Measurements from ENCODE around the gene SERPINB7. TPM values are rescaled to one million over a fixed set of nuclear protein-coding genes. Genes with fewer than 3 reads are reported as not detected.

Gene SERPINB7
- polyA plus RNA-seq, 1 donor from 2014 or later, result not detected

GRCh38 chr18:63730773-63731172, 44.4 kb upstream of the SERPINB7 start:
- Histone ChIP-seq H3K4me2 (ENCODE audit: low read length) (no peak overlapping the region), H3K9me3 (ENCODE audit: low read length) (no peaks in the 10 kb centered on the region), H2AFZ (ENCODE audit: low read depth, low read length) (no peak overlapping the region), H3K36me3 (ENCODE audit: insufficient read depth, low read length) (no peaks in the 10 kb centered on the region), H4K20me1 (ENCODE audit: insufficient read depth) (no peaks in the 10 kb centered on the region), H3K9ac (ENCODE audit: low read length) (no peak overlapping the region), H3K79me2 (replicated peaks; ENCODE audit: insufficient read depth, low read length) (no peaks in the 10 kb centered on the region), H3K27me3 (ENCODE audit: insufficient read depth, low read depth, low read length) (no peaks in the 10 kb centered on the region), H3K9me2 (ENCODE audit: insufficient read depth, low read length) (no peaks in the 10 kb centered on the region), H3K27ac (ENCODE audit: low read length) (no peak overlapping the region), H3K4me3 (ENCODE audit: low read length) (no peak overlapping the region), H3F3A (ENCODE audit: insufficient read depth, low read length, poor library complexity, severe bottlenecking) (no peaks in the 10 kb centered on the region)
- no peak for TF ChIP-seq RAD21 (conservative IDR thresholded peaks at IDR 0.05)
- TF ChIP-seq TAF1 (IDR thresholded peaks at IDR 0.05; ENCODE audit: low read depth), result no peak
- no peak for TF ChIP-seq SMC3 (conservative IDR thresholded peaks at IDR 0.05; ENCODE audit: poor library complexity)
- TF ChIP-seq MXI1 (conservative IDR thresholded peaks at IDR 0.05; ENCODE audit: poor library complexity, severe bottlenecking), result no peak
- TF ChIP-seq EP300 (conservative IDR thresholded peaks at IDR 0.05; ENCODE audit: poor library complexity, severe bottlenecking), result no peak
- TF ChIP-seq POLR2AphosphoS5 (IDR thresholded peaks at IDR 0.05), result no peak
- TF ChIP-seq CTCF (IDR thresholded peaks at IDR 0.05; ENCODE audit: poor library complexity, severe bottlenecking), result no peak
- no peak for TF ChIP-seq EZH2 (IDR thresholded peaks at IDR 0.05; ENCODE audit: borderline replicate concordance, insufficient read depth, low read length, poor library complexity, severe bottlenecking)
- TF ChIP-seq, protein P1, sequence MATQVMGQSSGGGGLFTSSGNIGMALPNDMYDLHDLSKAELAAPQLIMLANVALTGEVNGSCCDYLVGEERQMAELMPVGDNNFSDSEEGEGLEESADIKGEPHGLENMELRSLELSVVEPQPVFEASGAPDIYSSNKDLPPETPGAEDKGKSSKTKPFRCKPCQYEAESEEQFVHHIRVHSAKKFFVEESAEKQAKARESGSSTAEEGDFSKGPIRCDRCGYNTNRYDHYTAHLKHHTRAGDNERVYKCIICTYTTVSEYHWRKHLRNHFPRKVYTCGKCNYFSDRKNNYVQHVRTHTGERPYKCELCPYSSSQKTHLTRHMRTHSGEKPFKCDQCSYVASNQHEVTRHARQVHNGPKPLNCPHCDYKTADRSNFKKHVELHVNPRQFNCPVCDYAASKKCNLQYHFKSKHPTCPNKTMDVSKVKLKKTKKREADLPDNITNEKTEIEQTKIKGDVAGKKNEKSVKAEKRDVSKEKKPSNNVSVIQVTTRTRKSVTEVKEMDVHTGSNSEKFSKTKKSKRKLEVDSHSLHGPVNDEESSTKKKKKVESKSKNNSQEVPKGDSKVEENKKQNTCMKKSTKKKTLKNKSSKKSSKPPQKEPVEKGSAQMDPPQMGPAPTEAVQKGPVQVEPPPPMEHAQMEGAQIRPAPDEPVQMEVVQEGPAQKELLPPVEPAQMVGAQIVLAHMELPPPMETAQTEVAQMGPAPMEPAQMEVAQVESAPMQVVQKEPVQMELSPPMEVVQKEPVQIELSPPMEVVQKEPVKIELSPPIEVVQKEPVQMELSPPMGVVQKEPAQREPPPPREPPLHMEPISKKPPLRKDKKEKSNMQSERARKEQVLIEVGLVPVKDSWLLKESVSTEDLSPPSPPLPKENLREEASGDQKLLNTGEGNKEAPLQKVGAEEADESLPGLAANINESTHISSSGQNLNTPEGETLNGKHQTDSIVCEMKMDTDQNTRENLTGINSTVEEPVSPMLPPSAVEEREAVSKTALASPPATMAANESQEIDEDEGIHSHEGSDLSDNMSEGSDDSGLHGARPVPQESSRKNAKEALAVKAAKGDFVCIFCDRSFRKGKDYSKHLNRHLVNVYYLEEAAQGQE (IDR thresholded peaks at IDR 0.05; ENCODE audit: borderline replicate concordance), result no peak

GRCh38 chr18:63731215-63731614, 44.0 kb upstream of the SERPINB7 start:
- TF ChIP-seq TAF1 (IDR thresholded peaks at IDR 0.05; ENCODE audit: low read depth), result no peak
- TF ChIP-seq MXI1 (conservative IDR thresholded peaks at IDR 0.05; ENCODE audit: poor library complexity, severe bottlenecking), result no peak
- TF ChIP-seq, protein P1 (IDR thresholded peaks at IDR 0.05; ENCODE audit: borderline replicate concordance), result no peak
- Histone ChIP-seq H3F3A (ENCODE audit: insufficient read depth, low read length, poor library complexity, severe bottlenecking) (no peaks in the 10 kb centered on the region), H3K9ac (ENCODE audit: low read length) (no peak overlapping the region), H3K27me3 (ENCODE audit: insufficient read depth, low read depth, low read length) (no peaks in the 10 kb centered on the region), H3K4me3 (ENCODE audit: low read length) (no peak overlapping the region), H3K4me2 (ENCODE audit: low read length) (no peak overlapping the region), H3K27ac (ENCODE audit: low read length) (no peak overlapping the region), H3K9me2 (ENCODE audit: insufficient read depth, low read length) (no peaks in the 10 kb centered on the region), H2AFZ (ENCODE audit: low read depth, low read length) (no peak overlapping the region), H3K79me2 (replicated peaks; ENCODE audit: insufficient read depth, low read length) (no peaks in the 10 kb centered on the region), H4K20me1 (ENCODE audit: insufficient read depth) (no peaks in the 10 kb centered on the region), H3K9me3 (ENCODE audit: low read length) (no peaks in the 10 kb centered on the region), H3K36me3 (ENCODE audit: insufficient read depth, low read length) (no peaks in the 10 kb centered on the region)
